GM19455 (cell line): ENCODE measurements around the gene GOLGA5.
A peak's percentile ranks its signal among the peaks of the same experiment; 100 is the strongest.
"Not testable (repeated sequence)": the region's sequence is repeated elsewhere in the genome, so short reads cannot be mapped to it uniquely, and the experiment has no call there.

Source experiments
- ATAC-seq: cut with Tn5 transposase; IDR thresholded peaks from one replicate; pipeline ENCODE4 v1.9.1; 2021; ENCODE audit not compliant: unreplicated experiment

GOLGA5 gene

GRCh38 chr14:92775292-92775691 lies 18.8 kb upstream of the GOLGA5 start:
- ATAC-seq, result peak; percentile 90

DNA sequence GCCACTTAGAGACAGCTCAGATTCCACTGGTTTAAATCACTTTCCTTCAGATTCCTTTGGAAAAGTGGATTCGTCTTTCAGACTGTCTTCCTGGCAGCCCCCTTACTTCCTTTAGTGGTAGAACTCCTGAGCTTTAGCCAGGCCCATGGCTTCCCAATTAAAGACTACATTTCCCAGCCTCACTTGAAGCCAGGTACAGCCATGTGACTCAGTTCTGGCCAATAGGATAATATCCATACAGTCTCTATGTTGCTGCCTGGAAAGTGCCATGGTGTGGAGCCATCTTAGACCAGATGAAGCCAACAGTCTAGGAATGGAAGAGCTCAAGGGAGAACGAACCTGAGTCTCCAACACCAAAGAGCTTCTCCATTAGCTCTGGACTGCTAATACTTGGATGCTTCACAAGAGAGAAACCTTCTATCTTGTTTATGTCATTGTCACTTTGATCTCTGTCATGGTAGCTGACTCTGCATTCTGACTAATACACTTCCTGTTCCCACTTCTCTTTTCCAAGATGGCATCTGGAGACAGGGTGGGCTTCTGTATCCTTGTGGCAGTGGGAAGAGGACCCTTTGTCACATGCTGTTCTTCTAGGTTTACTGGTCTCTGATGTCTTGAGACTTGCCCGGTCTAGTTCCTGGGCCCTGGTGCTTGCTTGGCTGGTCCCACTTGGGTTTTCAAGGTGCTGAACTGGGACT lies 15.1 kb upstream of the GOLGA5 start:
- ATAC-seq, result not testable (repeated sequence)

DNA sequence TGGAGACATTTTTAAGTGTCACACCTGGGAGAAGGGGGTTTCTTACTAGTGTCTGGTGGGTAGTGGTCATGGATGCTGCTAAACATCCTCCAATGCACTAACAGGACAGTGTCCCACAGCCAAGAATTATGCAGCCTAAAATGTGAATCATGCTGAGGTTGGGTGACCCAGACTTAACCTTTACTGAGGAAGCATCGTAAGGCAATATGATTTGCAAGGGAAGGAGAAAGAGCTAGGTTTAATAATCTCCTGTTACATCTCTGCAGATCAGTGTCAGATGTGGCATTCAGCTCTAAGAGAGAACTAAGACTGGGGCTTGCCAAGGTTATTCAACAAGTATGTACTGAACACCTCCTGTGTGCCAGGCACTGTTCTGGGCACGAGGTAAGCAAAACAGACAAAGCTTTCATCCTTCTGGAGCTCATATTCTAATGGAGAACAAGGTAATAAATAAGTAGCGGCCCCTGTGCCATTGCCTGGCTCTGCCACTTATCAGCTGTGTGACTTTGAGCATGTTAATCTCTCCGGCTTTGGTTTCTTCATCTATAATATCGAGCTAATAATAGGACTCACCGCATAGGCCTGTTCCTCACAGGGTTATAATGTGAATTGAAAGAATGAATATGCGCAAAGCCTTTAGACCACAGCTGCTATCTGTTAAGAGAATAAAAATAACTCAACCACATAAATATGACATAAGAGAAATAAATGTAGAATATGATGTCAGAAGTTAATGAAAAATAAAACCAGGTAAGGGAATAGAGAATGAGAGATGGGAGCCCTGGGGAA lies 13.5 kb upstream of the GOLGA5 start:
- no peak for ATAC-seq

GRCh38 chr14:92781350-92781749 lies 12.8 kb upstream of the GOLGA5 start:
- no peak for ATAC-seq

- ATAC-seq, result peak; percentile 63
Measured at GRCh38 chr14:92783813-92784431, 10.2 kb upstream of the GOLGA5 start.

GRCh38 chr14:92785667-92786426 lies 8.3 kb upstream of the GOLGA5 start:
- no peak for ATAC-seq

GRCh38 chr14:92786427-92786756 lies 7.7 kb upstream of the GOLGA5 start:
- no peak for ATAC-seq

DNA sequence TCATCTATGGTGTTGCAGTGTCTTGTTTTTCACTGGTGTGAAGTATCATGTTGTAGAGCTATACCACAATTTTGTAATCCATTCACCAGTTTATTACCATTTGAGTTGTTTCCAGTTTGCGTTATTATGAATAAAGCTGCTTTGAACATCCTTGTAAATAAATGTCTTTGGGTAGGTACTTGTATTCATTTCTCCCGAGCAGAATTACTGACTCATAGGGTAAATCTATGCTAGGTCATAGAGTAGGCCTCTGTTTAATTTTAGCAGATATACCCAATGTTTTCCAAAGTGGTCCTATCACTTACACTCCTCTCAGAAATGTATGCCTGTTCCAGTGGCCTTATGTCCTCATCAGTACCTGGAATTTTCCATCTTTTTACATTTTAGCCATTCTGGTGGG lies 6.6 kb upstream of the GOLGA5 start:
- no peak for ATAC-seq

- ATAC-seq, result no peak
Measured at GRCh38 chr14:92789457-92790089, 4.5 kb upstream of the GOLGA5 start.

- no peak for ATAC-seq
Measured at GRCh38 chr14:92792885-92793284, 1.2 kb upstream of the GOLGA5 start.

DNA sequence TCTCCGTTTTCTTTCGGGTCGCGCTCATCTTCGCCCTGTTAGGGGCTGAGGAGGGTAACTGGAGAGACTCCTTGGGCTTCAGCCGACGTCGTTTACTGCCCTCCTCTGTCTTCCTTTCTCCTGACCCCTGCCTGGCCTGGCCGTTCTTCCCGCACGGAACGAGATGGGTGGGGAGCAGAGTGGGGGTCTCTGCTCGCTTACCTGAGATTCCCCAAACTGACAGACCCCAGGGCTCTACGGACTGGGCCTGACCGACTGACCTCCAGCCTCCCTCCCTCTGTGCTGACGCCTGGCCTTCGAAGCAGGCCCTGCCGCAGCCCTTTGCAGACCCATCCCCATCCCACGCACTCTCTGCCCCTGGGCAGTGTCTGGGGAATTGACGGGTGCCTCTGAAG lies 439 bp downstream of the GOLGA5 start:
- no peak for ATAC-seq

GRCh38 chr14:92794961-92795360 lies 856 bp downstream of the GOLGA5 start:
- ATAC-seq, result no peak

GRCh38 chr14:92797935-92798653 lies 4.0 kb downstream of the GOLGA5 start:
- ATAC-seq, result no peak

DNA sequence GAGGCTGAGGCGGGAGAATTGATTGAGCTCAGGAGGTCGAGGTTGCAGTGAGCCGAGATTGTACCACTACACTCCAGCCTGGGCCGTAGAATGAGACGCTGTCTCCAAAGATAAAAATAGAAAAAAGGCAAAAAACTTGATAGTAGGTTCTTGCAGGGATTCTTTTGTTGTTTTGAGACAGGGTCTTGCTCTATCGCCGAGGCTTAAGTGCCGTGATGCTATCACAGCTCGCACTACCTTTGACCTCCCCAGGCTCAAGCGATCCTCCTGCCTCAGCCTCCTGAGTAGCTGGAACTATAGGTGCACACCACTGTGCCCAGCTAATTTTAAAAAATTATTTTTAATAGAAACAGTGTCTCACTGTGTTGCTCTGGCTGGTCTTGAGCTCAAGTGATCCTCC lies 4.7 kb downstream of the GOLGA5 start:
- no peak for ATAC-seq

DNA sequence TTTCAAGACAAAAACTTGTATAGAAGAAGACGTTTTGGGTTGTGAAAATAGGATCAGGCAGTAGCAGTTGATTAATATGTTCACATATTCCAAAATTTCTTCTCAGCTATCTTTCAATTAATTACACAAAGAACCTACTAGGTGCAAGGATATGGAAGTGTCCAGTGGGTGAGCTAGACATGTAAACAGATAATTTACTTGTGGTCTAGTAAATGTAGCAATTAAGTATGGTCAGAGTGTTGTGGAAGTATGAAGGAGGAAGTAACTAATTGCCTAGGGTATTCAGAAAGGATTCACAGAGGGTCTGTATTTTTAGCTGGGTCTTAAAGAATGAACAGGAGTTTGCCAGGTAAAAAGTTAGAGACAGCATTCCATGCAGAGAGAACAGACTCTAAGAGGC lies 5.9 kb downstream of the GOLGA5 start:
- ATAC-seq, result no peak

GRCh38 chr14:92800525-92800924 lies 6.4 kb downstream of the GOLGA5 start:
- ATAC-seq, result no peak

- no peak for ATAC-seq
Measured at GRCh38 chr14:92801917-92802316, 7.8 kb downstream of the GOLGA5 start.

- no peak for ATAC-seq
Measured at GRCh38 chr14:92802678-92803077, 8.6 kb downstream of the GOLGA5 start.

- ATAC-seq, result no peak
Measured at GRCh38 chr14:92813201-92813600, 19.1 kb downstream of the GOLGA5 start.

DNA sequence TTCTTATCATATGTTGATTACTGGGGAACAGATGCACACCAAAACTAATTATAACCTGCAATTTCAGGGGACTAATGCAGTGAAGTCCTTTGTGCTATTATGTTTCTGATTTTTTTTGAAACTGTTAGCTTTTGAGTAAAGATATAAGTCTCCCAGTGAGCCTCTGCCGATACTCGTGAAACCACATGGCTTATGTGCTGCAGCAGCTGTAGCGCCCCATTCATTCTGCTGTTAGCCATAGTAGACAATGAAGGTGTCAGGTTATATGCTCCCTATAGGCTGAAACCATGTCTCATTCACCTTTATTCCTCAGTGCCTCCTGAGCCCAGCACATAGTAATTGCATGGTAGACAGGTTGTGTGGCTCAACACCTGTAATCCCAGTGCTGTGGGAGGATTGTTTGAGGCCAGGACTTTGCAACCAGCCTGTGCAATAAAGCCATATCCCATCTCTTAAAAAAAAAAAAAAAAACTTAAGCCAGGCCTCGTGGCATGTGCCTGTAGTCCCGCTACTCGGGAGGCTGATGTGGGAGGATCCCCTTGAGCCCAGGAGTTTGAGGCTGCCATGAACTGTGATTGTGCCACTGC lies 25.0 kb downstream of the GOLGA5 start:
- ATAC-seq, result no peak
